HUDEP-2 (cell line): ENCODE results near the gene CORIN.
"Not testable (repeated sequence)": the region's sequence is repeated elsewhere in the genome, so short reads cannot be mapped to it uniquely, and the experiment has no call there.

ENCODE experiments used
- DNase-seq, 76 experiments: peaks; one replicate each; lab custom pipeline; 2025; ENCODE audit not compliant: unreplicated experiment in 76 of 76; lab: John Stamatoyannopoulos, UW

The CORIN gene

GRCh38 chr4:47698837-47699236 is 139.0 kb downstream of the CORIN start:
- DNase-seq = no peak

- no peak for DNase-seq
Measured at GRCh38 chr4:47696823-47697222, 141.0 kb downstream of the CORIN start.

- DNase-seq = no peak
Measured at GRCh38 chr4:47695260-47695659, 142.6 kb downstream of the CORIN start.

GRCh38 chr4:47694322-47694721 is 143.5 kb downstream of the CORIN start:
- DNase-seq = no peak

GRCh38 chr4:47692691-47693090 is 145.2 kb downstream of the CORIN start:
- DNase-seq = no peak

GRCh38 chr4:47691757-47692383 is 146.0 kb downstream of the CORIN start:
- not testable (repeated sequence) for DNase-seq

GRCh38 chr4:47690611-47691010 is 147.3 kb downstream of the CORIN start:
- no peak for DNase-seq

GRCh38 chr4:47686294-47686872 is 151.5 kb downstream of the CORIN start:
- peak in 55 of 76 experiments; percentile 1 to 56 (median 24) for DNase-seq

GRCh38 chr4:47675806-47676205 is 162.1 kb downstream of the CORIN start:
- no peak for DNase-seq

GRCh38 chr4:47674144-47674543 is 163.7 kb downstream of the CORIN start:
- DNase-seq = no peak

GRCh38 chr4:47672696-47673095 is 165.2 kb downstream of the CORIN start:
- no peak for DNase-seq

GRCh38 chr4:47669946-47670345 is 167.9 kb downstream of the CORIN start:
- DNase-seq = no peak

- DNase-seq = peak in 14 of 76 experiments; percentile 1 to 36 (median 10)
Measured at GRCh38 chr4:47668810-47669408, 169.0 kb downstream of the CORIN start.

GRCh38 chr4:47668256-47668655 is 169.6 kb downstream of the CORIN start:
- no peak for DNase-seq

GRCh38 chr4:47667552-47667951 is 170.3 kb downstream of the CORIN start:
- DNase-seq = no peak

GRCh38 chr4:47664051-47664826 is 173.6 kb downstream of the CORIN start:
- DNase-seq = no peak

GRCh38 chr4:47662975-47663374 is 174.9 kb downstream of the CORIN start:
- DNase-seq = peak in 17 of 76 experiments; percentile 0 to 45 (median 5)

GRCh38 chr4:47661741-47662140 is 176.1 kb downstream of the CORIN start:
- no peak for DNase-seq

GRCh38 chr4:47659342-47659741 is 178.5 kb downstream of the CORIN start:
- DNase-seq = no peak

GRCh38 chr4:47654972-47655693 is 182.7 kb downstream of the CORIN start:
- no peak for DNase-seq

GRCh38 chr4:47652092-47652491 is 185.8 kb downstream of the CORIN start:
- DNase-seq = no peak
